ENCODE results near the gene IFI6.
"Not testable (repeated sequence)": the region's sequence is repeated elsewhere in the genome, so short reads cannot be mapped to it uniquely, and the experiment has no call there.

IFI6 gene, protein sequence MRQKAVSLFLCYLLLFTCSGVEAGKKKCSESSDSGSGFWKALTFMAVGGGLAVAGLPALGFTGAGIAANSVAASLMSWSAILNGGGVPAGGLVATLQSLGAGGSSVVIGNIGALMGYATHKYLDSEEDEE

DNA sequence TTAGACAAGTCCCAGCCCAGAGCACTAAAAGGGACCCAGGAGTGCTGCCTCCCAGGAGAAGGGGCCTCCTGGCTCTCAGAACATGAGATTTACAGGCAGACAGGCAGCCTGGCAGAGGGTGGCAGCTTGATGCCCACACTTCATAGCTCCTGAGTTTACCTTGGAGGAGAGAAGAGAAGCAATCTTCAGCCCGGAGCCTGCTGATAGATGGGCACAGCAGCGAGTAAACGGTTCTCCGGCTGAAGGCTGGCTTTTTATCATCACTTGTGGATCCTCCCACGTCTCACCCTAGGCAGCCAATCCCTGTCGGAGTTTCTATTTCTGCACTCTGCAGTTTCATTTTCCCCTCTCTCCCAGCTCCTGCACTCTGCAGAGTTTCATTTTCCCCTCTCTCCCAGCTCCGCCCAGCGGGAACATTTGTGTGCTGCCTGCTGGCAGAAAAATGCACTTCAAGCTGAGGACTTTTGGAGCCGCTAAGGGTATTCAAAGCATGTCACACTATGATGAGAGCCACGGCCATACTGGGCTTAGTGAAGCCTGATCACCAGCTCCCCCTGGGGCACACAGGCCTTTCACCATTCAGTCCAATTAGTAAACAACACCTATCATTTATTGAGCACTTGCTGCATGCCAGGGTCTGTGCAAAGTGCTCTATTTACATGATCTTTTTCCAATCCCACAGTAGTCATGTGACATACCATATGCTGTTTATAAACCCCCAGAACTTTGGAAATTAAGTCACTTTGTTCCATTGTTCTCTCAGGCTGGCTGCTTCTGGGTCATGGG is at the start of gene IFI6:
IFI6 (minus strand) TSS at position 229 of the 786 bp plus-strand sequence. CDS start 2,878 bp downstream, outside the sequence.
- peak; percentile 89 for DNase-seq

DNA sequence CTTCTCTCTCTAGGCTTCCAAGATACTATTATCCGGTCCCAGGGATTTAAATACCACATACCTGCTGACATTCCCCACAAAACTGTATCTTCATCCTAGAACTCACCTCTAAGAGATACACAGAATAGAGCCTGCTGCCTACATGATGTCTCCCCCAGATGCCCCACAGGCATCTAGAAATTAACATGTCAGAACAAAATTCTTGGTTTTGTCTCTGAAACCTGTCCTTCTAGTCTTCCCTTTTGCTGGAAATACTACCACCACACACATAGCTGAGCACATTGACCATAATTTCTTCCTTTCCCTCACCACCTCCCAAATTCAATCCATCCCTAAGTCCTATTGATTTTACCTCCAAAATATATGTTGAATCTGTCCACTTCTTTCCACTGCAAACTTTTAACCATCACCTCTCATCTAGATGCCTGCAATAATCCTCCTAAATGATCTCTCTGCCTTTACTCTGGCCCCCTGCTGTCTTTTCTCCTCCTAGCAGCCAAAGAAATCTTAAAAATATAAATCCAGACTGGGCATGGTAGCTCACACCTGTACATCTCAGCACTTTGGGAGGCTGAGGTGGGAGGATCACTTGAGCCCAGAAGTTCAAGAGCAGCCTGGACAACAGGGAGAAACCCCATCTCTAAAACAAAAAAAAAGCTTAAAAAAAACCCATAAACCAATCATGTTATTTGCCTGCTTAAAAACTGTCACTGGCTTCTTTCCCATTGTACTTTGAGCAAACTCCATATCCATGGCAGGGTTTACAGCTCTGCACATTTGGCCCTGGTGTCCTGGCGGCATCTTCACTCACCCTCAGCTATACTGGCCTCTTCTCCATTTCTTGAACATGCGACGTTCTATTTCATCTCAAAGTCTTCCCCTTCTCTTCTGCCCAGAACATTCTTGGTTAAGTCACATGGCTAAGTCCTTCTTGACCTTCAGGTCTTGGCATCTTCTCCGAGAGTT is 47.6 kb upstream of the IFI6 start:
- DNase-seq = peak; percentile 23

DNA sequence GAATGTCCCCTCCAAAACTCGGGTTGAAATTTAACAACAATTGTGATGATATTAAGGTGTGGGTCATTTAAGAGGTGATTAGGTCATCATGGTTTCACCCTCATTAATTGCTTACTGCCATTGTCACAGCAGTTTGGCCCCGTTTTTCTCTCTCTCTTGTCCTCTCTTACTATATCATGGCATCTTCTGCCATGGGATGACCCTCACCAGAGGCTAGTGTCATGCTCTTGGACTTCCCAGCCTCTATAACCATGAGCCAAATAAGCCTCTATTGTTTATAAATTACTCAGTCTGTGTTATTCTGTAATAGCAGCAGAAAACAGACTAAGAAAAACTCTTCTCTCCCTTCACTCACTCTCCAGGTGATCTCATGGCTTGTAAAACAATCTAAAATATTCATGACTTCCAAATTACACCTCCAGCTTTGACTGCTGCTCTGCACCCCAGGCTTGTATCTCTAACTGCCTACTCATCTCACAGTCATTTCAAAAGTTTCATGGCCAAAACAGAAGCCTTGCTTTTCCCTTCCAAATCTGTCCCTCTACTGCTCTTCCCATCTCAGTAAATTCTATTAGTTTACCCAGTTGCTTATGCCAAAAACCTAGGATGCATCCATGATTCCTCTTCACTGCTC is 44.4 kb upstream of the IFI6 start:
- DNase-seq = no peak

DNA sequence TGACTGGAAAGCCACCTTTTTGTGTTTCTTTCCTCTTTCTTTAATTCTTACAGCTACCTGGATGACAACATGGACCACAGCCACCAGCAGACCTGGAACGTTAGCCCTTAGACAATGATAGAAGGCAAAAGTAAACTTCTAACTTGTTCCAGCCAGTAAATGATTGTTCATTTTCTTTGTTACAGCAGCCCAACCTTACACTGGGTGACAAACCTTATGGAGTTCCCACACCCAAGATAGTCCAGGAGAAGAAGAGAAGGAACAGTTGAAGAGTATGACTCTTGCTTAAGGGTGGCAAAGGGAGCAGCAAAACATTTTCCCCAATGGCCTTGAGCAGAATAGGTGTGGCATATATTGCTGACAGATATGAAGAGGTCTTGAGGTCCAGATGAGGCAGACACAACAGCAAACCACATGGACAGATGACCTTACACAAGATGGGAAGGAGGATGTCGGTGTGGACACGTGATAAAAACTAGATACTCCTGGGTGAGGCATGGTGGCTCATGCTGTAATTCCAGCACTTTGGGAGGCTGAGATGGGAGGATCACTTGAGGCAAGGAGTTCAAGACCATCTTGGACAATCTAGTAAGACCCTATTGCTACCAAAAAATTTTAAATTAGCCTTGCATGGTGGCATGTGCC is 42.0 kb upstream of the IFI6 start:
- no peak for DNase-seq

DNA sequence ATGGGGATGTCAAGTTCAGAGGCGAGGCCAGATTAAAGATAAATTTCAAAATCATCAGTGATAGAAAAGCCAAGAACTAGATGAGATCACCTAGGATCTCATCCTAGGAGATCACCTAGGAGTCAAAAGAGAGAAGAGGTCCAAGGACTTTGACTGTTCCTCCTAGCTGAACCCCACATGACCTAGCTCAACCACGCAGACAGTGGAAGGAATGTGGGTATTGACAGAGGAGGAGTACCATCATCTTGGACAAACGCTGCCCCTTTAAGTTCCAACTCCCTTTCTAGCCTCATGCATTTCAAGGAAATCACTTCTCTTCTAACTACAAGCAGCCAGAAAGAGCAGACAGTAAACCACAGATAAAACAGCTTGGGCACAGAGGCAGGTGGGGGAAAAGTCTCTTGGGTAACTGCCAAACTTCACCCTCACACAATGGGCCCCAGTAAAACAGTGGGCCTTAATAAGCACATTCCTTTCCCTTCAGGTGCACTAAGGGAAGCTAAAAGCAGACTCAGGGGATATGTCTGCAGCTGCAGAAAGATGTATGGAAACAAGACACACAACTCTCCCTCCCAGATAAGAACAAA is 41.2 kb upstream of the IFI6 start:
- DNase-seq = no peak

DNA sequence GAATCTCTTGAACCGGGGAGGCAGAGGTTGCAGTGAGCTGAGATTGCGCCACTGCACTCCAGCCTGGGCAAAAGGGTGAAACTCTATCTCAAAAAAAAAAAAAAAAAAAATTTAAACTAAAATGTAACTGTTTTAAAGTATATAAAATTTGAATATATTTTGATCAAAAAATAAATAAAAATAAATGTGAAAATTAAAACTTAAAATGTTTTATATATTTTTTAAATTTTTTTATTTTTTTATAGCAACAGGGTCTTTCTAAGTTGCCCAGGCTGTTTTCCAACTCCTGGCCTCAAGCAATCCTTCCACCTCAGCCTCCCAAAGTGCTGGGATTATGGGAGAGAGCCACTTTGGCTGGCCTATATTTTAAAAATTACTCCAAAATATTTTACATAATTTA is 38.6 kb upstream of the IFI6 start:
- DNase-seq = no peak

DNA sequence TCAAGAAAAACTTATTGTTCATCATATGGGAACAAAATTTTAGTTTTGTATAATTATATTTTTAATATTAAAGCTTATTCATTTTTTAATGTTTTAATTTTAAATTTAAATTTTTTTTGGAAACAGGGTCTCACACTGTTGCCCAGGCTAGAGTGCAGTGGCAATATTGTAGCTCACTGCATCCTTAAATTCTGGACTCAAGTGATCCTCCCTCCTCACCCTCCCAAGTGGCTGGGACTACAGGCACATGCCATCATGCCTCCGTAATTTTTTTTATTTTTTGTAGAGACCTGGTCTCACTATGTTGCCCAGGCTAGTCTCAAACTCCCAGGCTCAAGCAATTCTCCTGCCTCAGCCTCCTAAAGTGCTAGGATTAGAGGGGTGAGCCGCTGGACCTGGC is 33.6 kb upstream of the IFI6 start:
- DNase-seq = no peak

DNA sequence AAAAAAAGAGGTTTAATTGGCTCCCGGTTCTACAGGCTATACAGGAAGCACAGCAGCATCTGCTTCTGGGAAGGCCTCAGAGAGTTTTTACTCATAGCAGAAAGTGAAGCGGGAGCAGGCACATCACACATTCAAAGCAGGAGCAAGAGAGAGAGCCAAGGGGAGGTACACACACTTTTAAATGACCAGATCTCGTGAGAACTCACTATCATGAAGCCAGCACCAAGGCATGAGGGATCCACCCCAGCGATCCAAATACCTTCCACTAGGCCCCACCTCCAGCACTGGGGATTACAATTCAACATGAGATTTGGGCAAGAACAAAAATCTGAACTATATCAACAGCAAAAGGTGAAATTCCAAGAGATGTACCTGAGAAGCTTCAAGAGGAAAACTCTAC is 33.0 kb upstream of the IFI6 start:
- no peak for DNase-seq

DNA sequence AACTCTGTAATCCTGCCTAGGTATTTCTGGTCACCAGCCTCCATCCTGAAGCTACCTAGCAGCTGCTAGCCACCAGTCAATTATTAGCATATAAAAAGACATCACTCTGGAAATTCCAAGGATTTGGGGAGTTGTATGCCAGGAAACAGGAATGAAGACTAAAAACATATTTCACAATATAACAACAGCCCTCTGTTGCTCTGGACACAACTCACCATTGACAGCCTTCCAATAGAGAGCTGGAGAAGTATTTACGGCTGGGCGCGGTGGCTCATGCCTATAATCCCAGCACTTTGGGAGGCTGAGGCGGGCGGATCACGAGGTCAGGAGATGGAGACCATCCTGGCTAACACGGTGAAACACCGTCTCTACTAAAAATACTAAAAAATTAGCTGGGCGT is 24.8 kb upstream of the IFI6 start:
- DNase-seq = not testable (repeated sequence)

DNA sequence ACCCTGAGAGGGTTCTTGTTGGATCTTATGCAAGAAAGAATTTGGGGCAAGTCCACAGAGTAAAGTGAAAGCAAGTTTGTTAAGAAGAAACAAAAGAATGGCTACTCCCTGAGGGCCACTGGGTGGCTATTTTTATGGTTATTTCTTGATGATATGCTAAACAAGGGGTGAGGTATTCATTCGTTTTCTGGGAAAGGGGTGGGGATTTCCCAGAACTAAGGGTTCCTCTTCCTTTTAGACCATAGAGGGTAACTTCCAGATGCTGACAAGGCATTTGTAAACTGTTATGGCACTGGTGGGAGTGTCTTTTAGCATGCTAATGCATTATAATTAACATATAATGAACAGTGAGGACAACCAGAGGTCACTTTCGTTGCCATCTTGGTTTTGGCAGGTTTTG is 18.2 kb upstream of the IFI6 start:
- DNase-seq = no peak

DNA sequence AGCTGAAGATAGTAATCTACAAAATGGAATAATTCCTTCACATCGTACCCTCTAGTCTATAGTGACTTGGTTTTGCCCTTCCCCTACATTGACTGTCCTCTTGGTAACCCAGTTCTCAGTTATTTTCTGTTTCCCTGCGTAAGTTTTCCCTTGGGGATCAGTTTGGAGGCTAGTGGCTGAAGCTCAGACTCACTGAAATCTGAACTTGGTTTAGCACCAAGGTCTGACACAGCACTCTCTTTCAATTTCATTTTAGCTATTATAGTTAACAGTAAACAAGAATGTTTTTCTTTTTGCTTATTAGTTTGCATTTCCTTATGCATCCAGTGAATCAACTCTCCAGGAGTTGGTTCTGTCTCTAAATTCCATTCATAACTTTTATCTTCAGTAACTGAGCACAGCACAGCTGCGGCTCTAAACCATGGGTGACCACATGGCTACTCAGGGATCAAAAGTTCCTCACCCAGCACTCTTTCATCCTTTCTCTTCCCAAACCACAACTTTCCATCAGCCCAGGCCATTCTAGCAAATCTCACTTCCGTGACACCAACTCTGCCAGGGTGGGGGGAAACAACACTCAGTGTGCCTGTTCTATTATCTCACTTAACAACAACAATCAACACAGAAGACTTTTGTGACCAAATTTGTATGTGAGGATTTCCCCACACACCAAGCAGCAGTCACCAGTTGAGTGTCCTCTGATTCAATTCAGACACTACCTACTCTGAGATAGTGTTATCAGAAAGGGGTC is 17.6 kb upstream of the IFI6 start:
- DNase-seq = no peak

DNA sequence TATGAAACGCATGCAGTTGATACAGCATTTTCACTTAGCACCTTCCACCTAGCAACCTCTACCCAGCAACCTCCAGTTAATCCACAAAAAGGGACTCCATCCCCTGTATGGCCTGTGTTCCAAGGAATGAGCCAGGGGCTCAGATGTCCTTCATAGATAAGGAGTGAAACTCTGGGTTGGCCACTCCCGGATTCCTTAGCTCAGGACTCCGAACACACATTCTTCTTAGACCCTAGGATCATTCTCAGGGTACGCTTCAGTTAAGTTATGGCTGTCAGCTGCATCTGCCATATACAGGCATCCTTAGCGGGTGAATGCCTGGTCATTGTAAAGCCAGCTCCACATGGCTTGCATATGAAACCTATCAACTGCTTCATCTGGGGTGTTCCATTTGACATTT is 15.9 kb upstream of the IFI6 start:
- DNase-seq = no peak

DNA sequence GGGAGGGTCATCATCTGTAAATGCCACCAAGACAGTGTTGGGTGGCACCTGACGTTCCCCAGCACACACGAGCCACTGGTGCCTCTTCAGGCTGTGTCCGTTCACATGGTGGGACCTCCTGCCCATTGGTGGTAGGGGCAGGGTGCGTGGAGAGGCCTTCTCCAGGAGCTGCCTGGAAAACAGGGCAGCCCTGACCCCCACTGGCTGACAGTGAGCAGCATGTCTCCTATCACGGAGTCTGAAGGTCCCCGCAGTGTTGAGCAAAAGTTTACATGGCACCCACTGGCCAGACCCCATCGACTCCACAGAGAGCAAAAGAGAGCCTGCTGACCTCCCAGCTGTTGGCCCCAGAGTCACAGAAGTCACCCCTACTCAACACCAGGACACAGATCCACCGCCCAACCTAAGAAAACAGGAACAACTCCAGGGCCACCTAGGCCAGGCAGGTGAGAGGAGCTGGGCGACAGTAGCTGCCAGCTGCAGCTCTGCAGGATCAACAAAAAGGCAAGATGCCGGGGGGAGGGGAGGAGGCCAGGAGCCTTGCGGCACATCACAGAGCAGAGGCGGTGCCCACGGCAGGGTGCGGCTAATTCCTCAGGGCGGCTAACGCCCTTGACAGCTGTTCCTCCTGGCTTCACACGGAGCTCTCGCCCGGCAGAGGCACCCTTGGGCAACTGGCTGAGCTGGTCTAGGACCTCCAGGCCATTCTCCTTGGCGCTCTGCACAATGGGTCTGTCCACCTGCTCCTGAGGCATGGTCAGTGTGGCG is 14.4 kb upstream of the IFI6 start:
- DNase-seq = no peak

DNA sequence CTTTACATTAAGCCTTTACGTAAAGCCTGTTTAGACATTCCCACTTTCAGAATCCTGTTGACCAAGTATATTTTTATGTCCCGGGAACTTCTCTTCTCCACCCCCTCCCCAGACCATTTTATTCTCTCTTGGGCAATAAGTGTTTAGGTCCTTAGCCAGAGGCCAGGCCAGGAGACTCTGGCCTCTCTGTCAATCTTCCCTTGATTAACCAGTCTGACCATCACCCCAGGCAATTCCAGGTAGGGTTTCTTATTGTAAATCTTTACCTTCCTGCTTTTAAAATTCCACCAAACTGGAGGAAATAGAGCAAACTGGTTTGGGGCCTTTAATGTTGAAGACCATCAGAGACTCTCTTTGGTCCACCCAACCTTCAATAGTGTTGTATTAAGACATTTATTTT is 12.2 kb upstream of the IFI6 start:
- no peak for DNase-seq

DNA sequence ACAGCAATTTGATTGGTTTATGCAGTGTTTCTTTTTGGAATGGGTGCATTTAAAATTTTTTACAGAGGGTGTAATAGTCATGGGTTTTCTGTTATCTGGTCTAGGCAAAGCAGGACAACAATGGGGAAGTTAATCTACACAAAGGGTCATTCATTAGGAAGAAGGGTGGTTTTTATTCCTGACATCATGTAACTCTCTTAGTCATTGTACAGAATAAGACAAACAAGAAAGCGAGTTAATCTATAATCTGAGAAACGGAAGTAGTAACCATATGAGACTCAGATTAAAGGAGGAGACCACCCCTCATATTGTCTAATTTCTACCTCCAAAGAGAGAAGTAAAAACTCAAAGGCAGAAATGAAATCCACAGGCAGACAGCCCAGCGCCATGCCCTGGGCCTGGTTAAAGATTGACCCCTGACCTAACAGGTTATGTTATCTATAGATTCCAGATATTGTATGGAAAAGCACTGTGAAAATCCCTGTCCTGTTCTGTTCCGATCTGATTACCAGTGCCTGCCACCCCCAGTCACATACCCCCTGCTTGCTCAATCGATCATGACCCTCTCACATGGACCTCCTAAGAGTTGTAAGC is 10.5 kb upstream of the IFI6 start:
- no peak for DNase-seq

DNA sequence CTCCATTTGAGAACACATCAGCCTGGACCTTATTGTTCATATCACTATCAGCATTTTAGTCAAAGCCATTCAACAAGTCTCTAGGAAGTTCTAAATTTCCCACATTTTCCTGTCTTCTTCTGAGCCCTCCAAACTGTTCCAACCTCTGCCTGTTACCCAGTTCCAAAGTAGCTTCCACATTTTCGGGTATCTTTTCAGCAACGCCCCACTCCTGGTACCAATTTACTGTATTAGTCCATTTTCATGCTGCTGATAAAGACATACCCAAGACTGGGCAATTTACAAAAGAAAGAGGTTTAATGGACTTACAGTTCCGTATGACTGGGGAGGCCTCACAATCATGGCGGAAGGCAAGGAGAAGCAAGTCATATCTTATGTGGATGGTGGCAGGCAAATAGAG is 9.6 kb upstream of the IFI6 start:
- not testable (repeated sequence) for DNase-seq

DNA sequence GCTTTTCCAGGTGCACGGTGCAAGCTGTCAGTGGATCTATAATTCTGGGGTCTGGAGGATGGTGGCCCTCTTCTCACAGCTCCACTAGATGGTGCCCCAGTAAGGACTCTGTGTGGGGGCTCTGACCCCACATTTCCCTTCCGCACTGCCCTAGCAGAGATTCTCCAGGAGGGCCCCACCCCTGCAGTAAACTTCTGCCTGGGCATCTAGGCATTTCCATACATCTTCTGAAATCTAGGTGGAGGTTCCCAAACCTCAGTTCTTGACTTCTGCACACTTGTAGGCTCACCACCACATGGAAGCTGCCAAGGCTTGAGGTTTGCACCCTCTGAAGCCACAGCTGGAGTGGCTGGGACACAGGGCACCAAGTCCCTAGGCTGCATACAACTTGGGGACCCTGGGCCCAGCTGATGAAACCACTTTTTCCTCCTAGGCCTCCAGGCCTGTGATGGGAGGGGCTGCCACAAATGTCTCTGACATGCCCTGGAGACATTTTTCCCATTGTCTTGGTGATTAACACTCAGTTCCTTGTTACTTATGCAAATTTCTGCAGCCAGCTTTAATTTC is 8.3 kb upstream of the IFI6 start:
- DNase-seq = not testable (repeated sequence)

DNA sequence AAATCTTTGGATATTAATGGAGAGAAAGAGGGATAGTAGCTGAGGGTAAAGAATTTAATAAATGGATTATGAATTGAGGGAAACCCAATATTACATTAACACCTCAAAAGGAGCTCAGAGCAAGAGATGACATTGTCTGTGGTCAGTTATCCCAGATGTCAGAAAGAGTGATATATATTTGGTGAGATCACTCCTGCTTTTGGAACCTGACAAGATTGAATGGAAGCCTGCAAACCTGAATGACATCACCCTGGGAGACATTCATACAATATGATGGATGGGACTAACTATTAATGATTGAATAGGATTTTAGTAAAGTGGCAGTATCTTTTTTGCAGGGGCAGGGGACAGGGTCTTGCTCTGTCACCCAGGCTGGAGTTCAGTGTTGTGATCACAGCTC is 6.8 kb upstream of the IFI6 start:
- no peak for DNase-seq

DNA sequence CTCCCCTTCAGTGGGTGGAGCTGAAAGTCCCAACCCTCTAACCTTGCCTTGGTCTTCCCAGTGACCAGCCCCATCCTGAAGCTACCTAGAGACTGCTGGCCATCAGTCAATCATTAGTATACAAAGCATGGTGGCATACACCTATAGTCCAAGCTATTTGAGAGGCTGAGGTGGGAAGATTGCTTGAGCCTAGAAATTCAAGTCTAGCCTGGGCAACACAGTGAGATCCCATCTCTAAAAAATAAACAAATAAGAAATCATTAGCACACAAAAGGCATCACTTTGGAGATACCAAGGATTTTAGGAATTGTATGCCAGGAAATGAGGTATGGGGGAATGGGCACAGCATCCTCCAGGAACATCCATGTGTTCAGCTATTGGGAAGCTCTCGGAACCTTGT is 4.4 kb upstream of the IFI6 start:
- no peak for DNase-seq

DNA sequence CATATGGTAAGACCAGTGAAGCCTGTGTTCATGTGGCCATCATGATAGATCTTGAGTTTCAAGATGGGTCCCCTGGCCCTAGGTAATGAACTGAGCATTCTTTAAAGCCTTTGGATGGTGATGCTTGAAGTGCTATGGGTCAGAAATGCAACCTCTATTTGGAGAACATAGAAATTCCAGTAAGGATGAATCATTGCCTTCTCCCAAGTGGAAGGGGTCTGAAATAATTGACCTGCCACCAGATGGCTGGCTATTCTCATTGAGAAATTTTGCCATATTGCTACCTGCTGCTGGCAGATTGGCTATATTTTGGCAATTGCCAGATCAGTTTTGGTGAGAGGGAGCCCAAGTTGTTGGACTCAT is 739 bp upstream of the IFI6 start:
- DNase-seq = no peak
